Muscle of back (tissue), 11 donors: ENCODE data around the gene ABI1. TPM values are rescaled to one million over a fixed set of nuclear protein-coding genes. Genes with fewer than 3 reads are reported as not detected.

Experiments
- DNase-seq, 3 donors: peaks; one replicate each; pipeline versions ENCODE4 v3.0.0 to v3.0.0-alpha.2; 2013
- polyA plus RNA-seq, 10 donors: library from polyadenylated mRNA; unstranded; fragments of 120-200 nt; gene quantifications; one replicate each; pipeline ENCODE4 v1.2.1, GENCODE V29; 2013; ENCODE audit not compliant: insufficient read length in 10 of 10

The ABI1 gene
- polyA plus RNA-seq, 10 donors, result 39.6 to 53.1 (median 44.1) TPM

DNA sequence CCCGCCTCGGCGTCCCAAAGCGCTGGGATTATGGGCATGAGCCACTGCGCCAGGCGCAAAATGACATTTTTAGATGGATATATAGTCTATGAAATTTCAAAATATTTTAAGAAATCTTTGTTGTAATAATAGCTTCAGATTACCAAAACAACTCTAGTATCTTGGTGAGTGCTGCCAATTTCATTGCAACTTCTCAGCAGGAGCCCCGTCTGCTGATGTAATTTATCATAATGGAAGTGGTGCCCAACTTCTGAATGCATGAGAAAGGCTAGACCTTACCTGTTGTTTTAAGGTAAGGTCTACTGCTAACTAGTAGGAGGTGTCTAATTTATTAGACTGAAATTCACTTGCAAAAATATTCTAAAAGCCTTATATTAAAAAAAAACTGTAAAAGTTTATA is 143.3 kb downstream of the ABI1 start:
- no peak for DNase-seq

DNA sequence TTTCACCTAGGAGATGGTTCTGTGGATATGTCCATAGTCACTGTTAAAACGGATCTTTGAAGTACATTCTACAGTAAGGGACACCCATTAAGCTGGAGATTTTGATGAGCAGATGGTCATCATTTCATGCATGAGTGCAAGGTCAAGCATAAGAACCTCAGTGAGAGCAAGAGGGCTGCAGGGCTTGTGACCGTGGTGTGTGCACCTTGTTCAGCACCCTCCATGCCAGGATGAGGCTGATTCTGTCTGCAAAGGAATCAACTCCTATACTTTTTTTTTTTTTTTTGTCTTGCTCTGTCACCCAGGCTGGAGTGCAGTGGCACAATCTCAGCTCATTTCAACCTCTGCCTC is 145.6 kb downstream of the ABI1 start:
- DNase-seq, result no peak

GRCh38 chr10:26714415-26715136 is 146.2 kb downstream of the ABI1 start:
- DNase-seq, result no peak

GRCh38 chr10:26711324-26711723 is 149.4 kb downstream of the ABI1 start:
- DNase-seq, result no peak

DNA sequence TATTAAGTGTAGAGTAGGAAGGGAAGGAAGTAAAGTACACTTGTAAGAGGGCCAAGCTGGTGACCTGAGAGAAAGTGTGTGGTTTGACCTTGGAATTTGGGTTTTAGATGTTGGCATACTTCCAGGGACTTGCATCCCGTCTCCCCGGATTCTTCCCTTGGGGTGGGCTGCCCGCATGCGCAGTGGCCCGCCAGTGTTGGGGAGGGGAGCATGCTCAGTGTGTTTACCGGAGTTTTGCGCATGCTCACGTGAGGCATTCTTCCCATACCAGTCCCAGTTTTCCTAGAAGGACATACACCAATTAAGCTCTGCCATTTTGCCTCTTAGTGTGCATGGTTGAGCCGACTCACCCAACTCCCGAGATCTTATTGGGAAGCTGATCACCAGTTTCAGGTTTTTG is 153.8 kb downstream of the ABI1 start:
- DNase-seq, result no peak

DNA sequence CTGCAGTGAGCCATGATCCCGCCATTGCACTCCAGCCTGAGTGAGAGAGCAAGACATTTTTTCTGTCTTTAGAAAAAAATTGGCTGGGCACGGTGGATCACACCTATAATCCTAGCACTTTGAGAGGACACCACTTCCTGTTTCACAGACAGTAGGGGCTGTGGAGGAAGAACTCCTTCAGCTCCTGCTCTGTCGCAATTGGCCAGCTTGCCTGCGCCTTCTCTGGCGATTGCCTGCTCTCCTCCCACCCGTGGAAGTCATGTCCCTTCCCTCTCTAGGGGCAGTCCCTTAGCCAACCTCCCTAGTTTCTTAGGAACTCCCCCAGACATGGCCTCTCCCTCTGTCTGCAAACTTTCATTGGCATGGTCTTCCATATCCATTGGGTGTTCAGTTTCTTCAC is 154.6 kb downstream of the ABI1 start:
- DNase-seq, result no peak

DNA sequence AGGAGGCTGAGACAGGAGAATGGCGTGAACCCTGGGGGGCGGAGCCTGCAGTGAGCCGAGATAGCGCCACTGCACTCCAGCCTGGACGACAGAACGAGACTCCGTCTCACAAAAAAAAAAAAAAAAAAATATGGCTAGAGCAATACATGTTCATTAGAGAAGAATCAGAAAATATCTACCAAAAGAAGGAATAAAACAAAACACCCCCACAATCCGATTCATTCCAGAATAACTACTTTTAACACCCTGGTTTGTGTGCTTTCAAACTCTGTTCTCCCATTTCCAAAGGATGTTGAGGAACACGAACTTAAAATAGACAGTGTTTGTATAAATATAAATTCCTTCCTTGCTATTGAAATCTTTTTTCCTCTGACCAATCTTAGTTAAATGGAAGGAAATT is 156.8 kb downstream of the ABI1 start:
- no peak for DNase-seq

- DNase-seq, result no peak
These were observed 157.7 kb downstream of the ABI1 start for GRCh38 chr10:26703096-26703495.

GRCh38 chr10:26700884-26701630 is 159.7 kb downstream of the ABI1 start:
- no peak for DNase-seq

DNA sequence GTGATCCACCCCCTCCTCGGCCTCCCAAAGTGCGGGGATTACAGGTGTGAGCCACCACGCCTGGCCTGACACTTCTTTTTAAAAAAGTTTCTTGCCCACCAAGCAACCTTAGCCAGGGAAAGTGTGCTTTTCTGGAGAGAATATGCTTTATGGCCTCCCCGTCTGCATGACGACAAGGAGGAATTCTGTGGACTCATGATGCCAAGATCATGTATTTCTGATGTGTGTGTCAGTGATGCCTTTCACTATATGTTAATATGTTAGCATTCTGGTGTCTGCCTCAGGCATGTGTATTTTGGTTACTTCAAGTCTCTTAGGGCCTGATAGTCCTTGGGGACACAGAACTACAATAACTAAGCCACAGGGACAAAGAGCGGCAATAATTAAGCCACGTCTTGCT is 161.1 kb downstream of the ABI1 start:
- no peak for DNase-seq

- DNase-seq, result no peak
These were observed 161.8 kb downstream of the ABI1 start for GRCh38 chr10:26698909-26699308.

DNA sequence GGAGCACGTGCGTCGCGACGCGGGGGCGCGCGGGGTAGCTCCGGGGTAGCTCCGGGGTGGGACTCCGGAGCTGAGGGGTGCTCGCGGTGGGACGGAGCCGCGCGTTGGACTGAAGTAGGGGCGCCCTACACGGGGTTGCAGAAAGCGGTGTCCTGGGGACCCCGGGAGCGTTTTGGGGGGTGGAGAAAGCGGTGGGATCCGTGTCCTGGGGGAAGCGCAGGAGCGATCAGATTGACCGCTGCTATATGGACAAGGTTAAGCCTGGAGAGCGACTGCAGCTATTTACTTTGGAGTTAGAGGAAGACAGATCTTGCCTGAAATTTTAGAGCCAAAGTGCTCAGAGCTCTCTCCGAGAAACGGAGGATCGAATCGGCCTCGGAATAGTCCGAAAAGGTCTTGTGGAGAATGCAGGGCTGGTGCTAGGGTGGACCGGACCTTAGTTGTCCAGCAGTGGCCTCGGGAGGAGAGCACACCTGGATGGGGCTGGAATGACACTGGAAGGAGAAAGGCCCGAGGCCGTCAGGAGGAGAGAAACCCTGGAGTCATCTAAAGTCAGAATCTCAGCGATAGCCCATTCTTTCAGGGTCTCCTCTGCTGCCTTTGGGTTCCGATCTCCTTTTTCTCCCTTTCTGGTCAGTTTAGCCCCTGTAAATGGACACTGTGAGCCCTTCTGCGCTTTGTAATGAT is 162.7 kb downstream of the ABI1 start:
- no peak for DNase-seq

- peak; percentile 65 to 94 (median 83) for DNase-seq
These were observed 163.4 kb downstream of the ABI1 start, which contains the start of gene PDSS1 for GRCh38 chr10:26697163-26697921. TSS of gene PDSS1 (plus strand) at chr10:26697701. CDS start at chr10:26697712, 11 bp downstream.

DNA sequence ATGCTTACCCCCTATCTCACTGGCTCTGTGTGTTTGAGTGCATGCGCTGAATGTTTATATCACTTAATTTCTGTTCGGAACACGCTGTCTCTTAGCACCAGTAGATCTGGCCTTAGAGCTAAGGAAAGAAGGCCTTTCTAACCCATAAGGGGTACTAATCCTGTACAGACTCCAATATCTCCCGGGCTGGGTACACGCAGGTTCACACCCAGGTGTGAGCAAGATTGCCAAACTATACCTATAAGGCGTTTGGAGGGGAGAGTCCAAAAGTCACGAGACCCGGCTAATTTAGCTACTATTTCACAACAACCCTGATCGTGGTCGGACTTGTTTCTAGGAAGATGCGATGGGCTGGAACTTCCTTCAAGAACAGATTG is 164.0 kb downstream of the ABI1 start:
- no peak for DNase-seq

Other genes starting within 250 kb of the ABI1 start
- gene PDSS1, start 163.3 kb downstream of the ABI1 start, polyA plus RNA-seq, result 10 to 100 TPM in 2 of 10 donors, 1 to 10 TPM in 8; 6.8 to 13.0 (median 8.2) TPM
- gene ANKRD26, start 239.5 kb upstream of the ABI1 start, polyA plus RNA-seq, result 10 to 100 TPM in 8 of 10 donors, 1 to 10 TPM in 2; 7.5 to 17.9 (median 11.5) TPM